ENCODE results near the gene TRMT13. TPM values are rescaled to one million over a fixed set of nuclear protein-coding genes. Genes with fewer than 3 reads are reported as not detected.

Gene TRMT13
- total and polyA plus RNA-seq, 9 of the 15 experiments (the other 6 are each of a cell fraction or from before 2014, with no cell fraction given), result 18.7 to 33.0 (median 28.9) TPM

DNA sequence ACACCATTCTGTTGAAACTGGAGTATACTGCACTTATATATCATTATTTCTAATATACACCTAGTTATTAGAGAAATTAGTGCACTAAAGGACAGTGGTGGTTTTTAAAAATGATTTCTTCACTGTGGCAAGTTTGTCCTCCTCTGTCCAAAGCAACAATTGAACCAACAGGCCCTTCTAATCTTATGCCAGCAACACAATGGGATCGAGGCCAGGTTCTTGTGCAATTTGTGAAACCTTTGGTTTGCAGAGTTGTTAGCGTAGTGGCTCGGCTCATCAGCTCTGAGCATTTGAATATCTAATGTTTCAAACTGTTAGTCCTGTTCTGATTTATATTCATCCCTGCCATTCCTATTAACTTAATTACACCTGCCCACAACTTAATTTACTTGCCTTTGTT lies 54.9 kb downstream of the TRMT13 start (continued):
- TF ChIP-seq, protein P1, sequence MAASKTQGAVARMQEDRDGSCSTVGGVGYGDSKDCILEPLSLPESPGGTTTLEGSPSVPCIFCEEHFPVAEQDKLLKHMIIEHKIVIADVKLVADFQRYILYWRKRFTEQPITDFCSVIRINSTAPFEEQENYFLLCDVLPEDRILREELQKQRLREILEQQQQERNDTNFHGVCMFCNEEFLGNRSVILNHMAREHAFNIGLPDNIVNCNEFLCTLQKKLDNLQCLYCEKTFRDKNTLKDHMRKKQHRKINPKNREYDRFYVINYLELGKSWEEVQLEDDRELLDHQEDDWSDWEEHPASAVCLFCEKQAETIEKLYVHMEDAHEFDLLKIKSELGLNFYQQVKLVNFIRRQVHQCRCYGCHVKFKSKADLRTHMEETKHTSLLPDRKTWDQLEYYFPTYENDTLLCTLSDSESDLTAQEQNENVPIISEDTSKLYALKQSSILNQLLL (CRISPR knock-in tag; IDR thresholded peaks at IDR 0.05; ENCODE audit: borderline replicate concordance), result no peak

- Histone ChIP-seq H4K20me1 (replicated peaks; ENCODE audit: control insufficient read depth, insufficient read depth, low read length) (no peaks in the 10 kb centered on the region), H3K9me3 (replicated peaks; ENCODE audit: control insufficient read depth, insufficient read depth, low read depth, low read length) (no peaks in the 10 kb centered on the region), H3K27me3 (ENCODE audit: control insufficient read depth in 2 of 2, insufficient read depth in 2 of 2, low read length in 2 of 2) (no peaks in the 10 kb centered on the region), H3K36me3 (ENCODE audit: control insufficient read depth, insufficient read depth, low read length) (peaks cover 15% of the 10 kb centered on the region; the same call in 1 of the 3 replicates), H3K79me2 (ENCODE audit: control insufficient read depth, insufficient read depth, low read length) (no peaks in the 10 kb centered on the region), H3K27ac (ENCODE audit: extremely low read depth, low read depth, low read length) (no peak overlapping the region), H3K4me2 (ENCODE audit: insufficient read depth, low read length) (no peak overlapping the region), H2AFZ (ENCODE audit: low read depth, low read length) (no peak overlapping the region), H3K4me3 (no peak overlapping the region), H3K9ac (ENCODE audit: insufficient read depth in 1 of 2, low read depth in 2 of 2, low read length in 2 of 2) (no peak overlapping the region), H3K9me1 (ENCODE audit: control insufficient read depth, insufficient read depth, low read length) (no peaks in the 10 kb centered on the region), H3K4me1 (replicated peaks in 1 of 2; ENCODE audit: control insufficient read depth in 2 of 2, insufficient read depth in 2 of 2, low read length in 2 of 2) (no peaks in the 10 kb centered on the region)
- ChIA-PET CTCF (ENCODE audit: low intra/inter-chr PET ratio) (no interaction called here), POLR2A (no interaction called here)
- in situ Hi-C loops (cut with MboI), result no loop called here
- TF ChIP-seq CREB5 (CRISPR knock-in tag; IDR thresholded peaks at IDR 0.05), result no peak
- FAIRE-seq (no peak), DNase-seq (ENCODE audit: extremely low read depth in 1 of 4, low spot score in 3 of 4) (no peak), ATAC-seq (no peak)
- no TSS peak for BruUV-seq (replicated peaks)
- intact Hi-C loops (cut with micrococcal nuclease), result no loop called here
- 35% methylated on average over 3 of the region's 3 CpGs for WGBS (ENCODE audit: insufficient coverage, low coverage, missing lambda C conversion rate)
These were observed 55.7 kb downstream of the TRMT13 start for GRCh38 chr1:100188617-100189016.

All from K562 (cell line).